ENCODE data around the gene SEPTIN6. TPM values are rescaled to one million over a fixed set of nuclear protein-coding genes. Genes with fewer than 3 reads are reported as not detected.

The SEPTIN6 gene
- total and polyA plus RNA-seq, 2 of the 4 experiments (the other 2 are of a cell fraction), result 16.2 to 19.0 TPM

DNA sequence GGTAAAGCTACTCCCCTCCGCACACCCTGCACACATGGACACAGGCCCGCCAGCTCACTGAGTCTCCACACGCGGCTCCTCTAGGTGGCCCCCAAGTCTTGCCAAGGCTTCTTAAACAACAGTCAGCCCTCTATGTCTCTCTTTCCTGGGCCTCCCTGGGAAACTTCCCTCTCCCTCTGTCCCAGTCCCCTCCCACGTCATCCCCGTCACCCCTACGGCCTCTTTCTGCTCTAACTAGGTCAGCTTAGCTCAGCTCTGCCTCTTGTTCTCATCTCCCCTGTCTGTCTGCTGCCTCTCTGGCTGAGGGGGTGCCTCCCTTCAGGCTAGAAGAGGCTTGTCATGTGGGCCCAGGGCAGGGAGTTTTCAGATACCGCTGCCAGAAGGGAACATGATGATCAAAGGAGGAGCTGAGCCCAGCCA lies 38.8 kb downstream of the SEPTIN6 start:
- Histone ChIP-seq H2BK5ac (ENCODE audit: low read depth, low read length, poor library complexity, severe bottlenecking) (no peak overlapping the region), H3K56ac (ENCODE audit: extremely low read depth, insufficient read depth, low read length) (no peak overlapping the region), H3K9ac (ENCODE audit: low read depth, low read length) (no peak overlapping the region), H2AFZ (replicated peaks; ENCODE audit: low read length, poor library complexity) (no peak overlapping the region), H4K5ac (ENCODE audit: low read depth, low read length) (no peak overlapping the region), H3K4me3 (ENCODE audit: insufficient read depth, low read depth, low read length) (no peak overlapping the region), H3K4me2 (ENCODE audit: low read depth, low read length) (no peak overlapping the region), H3K27me3 (ENCODE audit: control insufficient read depth, insufficient read depth, low read length) (no peaks in the 10 kb centered on the region), H3K79me1 (ENCODE audit: low read depth in 1 of 2, low read length in 2 of 2) (no peaks in the 10 kb centered on the region), H3K23ac (ENCODE audit: low read depth, low read length) (no peak overlapping the region), H2BK15ac (ENCODE audit: low read depth, low read length) (no peak overlapping the region), H3K4me1 (ENCODE audit: control insufficient read depth, insufficient read depth, low read length) (no peaks in the 10 kb centered on the region), H4K91ac (ENCODE audit: insufficient read depth, low read depth, low read length) (no peak overlapping the region), H3K9me1 (ENCODE audit: insufficient read depth, low read length) (no peaks in the 10 kb centered on the region), H3K14ac (replicated peaks; ENCODE audit: low read depth, low read length) (no peak overlapping the region), H3K4ac (ENCODE audit: low read depth, low read length) (no peak overlapping the region), H3K18ac (ENCODE audit: low read depth, low read length) (no peak overlapping the region), H3K27ac (ENCODE audit: insufficient read depth, low read length) (no peak overlapping the region), H2BK120ac (ENCODE audit: low read depth, low read length) (no peak overlapping the region), H2AK9ac (replicated peaks; ENCODE audit: low read depth, low read length, poor library complexity) (no peak overlapping the region), H4K20me1 (ENCODE audit: insufficient read depth, low read length) (no peaks in the 10 kb centered on the region), H4K8ac (ENCODE audit: low read depth in 2 of 2, low read length in 2 of 2) (no peak overlapping the region), H2AK5ac (ENCODE audit: low read depth, low read length) (no peak overlapping the region), H3K9me3 (ENCODE audit: control insufficient read depth, insufficient read depth, low read length) (no peaks in the 10 kb centered on the region), H3K36me3 (ENCODE audit: control insufficient read depth, insufficient read depth, low read length) (peaks cover 3% of the 10 kb centered on the region; the same call in 1 of the 2 replicates), H2BK20ac (ENCODE audit: low read depth, low read length) (no peak overlapping the region)
- no peak for ATAC-seq (ENCODE audit: low read depth)
- WGBS, 2 experiments (ENCODE audit: extremely low coverage in 2 of 2, insufficient read length in 1 of 2), result 67% methylated on average over 6 of the region's 8 CpGs; no CpG with 5 or more reads in 1 of the 2 experiments
- intact Hi-C loops (cut with micrococcal nuclease), result no loop called here
- dilution Hi-C loops (cut with HindIII; ENCODE audit: low sequenced_read_pairs, unreplicated experiment), result no loop called here
- BruUV-seq (replicated peaks), result no TSS peak
- peak; percentile 54 for DNase-seq
- POLR2A ChIA-PET (ENCODE audit: unreplicated experiment), result no interaction called here
- in situ Hi-C loops (cut with MboI; ENCODE audit: low sequenced_read_pairs), result no loop called here
- CTCF ChIA-PET, result no interaction called here
- TF ChIP-seq MAFK (IDR thresholded peaks at IDR 0.05; ENCODE audit: low read depth, low read length) (no peak), FOS (IDR thresholded peaks at IDR 0.05; ENCODE audit: low read depth, low read length) (no peak), NFE2L2 (IDR thresholded peaks at IDR 0.05; ENCODE audit: low read depth, low read length) (no peak), POLR2A (IDR thresholded peaks at IDR 0.05; ENCODE audit: low read depth, low read length) (no peak), RCOR1 (IDR thresholded peaks at IDR 0.05; ENCODE audit: insufficient replicate concordance, low read length) (no peak), CHD1 (IDR thresholded peaks at IDR 0.05; ENCODE audit: low read depth, low read length) (no peak), MXI1 (IDR thresholded peaks at IDR 0.05; ENCODE audit: borderline replicate concordance, low read depth, low read length) (no peak)
- TF ChIP-seq, protein P1, sequence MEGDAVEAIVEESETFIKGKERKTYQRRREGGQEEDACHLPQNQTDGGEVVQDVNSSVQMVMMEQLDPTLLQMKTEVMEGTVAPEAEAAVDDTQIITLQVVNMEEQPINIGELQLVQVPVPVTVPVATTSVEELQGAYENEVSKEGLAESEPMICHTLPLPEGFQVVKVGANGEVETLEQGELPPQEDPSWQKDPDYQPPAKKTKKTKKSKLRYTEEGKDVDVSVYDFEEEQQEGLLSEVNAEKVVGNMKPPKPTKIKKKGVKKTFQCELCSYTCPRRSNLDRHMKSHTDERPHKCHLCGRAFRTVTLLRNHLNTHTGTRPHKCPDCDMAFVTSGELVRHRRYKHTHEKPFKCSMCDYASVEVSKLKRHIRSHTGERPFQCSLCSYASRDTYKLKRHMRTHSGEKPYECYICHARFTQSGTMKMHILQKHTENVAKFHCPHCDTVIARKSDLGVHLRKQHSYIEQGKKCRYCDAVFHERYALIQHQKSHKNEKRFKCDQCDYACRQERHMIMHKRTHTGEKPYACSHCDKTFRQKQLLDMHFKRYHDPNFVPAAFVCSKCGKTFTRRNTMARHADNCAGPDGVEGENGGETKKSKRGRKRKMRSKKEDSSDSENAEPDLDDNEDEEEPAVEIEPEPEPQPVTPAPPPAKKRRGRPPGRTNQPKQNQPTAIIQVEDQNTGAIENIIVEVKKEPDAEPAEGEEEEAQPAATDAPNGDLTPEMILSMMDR (conservative IDR thresholded peaks at IDR 0.05; ENCODE audit: low read depth, low read length), result peak; percentile 25; the same call in 1 of the 2 replicates

Measured in IMR-90 (cell line).